GM10266 (cell line): ENCODE results near the gene RNF220.

Experiments
- DNase-seq: peaks from one replicate; pipeline ENCODE4 v3.0.0; 2012; ENCODE audit errors: extremely low spot score
- TF ChIP-seq, protein P1 (sequence below): IDR thresholded peaks from 2 replicates; pipeline ENCODE4 v1.5.1; 2012; ENCODE audit warnings: mild to moderate bottlenecking, low read depth; ENCODE audit not compliant: control insufficient read depth, insufficient read depth; ENCODE audit errors: missing control alignments

RNF220 gene

DNA sequence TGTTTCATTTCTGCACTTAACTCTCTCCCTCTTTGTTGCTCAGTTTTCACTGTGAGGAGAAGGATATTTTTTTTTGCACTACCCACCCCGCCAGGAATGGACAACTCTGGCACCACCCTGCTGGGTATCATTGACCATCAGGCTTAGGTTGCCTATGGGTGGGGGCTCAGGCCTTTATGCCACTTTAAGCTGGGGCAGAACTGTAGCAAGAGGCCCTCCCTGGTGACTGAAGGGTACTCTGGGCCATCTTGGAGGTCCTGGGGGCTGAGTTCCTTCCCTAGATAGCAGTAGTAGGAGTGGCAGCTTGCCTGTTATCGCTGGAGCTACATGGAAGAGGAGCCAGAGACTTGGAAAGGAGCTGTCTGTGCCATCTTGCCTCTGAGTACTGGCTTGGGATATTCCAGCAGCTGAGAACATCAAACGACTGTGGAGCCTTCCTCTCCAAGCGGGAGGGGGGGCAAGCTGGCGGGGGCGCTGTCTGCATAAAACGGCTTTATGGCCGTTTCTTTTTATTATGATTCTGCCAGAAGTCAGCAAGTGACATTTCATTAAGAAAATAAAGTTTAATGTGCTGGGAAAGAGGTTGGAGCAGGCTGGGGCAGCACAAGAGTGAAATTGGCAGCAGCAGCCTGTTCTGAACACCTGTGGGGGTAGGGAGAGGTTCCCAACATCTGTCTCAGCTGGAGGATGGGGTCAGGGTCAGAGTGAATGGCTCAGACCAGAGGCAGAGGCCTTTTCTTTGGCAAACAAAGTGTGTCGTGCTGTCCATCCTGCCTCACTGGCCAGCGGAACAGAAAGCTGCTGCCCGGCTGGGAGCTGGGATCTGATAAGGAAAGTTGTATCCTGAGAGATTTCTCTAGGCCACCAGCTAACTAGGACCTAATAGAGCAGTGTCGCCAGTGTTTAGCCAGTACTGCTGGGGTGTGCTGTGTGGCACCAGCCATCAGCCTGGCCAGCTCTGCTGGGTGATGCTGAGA is 236.4 kb downstream of the RNF220 start:
- DNase-seq = no peak
- TF ChIP-seq, protein P1, sequence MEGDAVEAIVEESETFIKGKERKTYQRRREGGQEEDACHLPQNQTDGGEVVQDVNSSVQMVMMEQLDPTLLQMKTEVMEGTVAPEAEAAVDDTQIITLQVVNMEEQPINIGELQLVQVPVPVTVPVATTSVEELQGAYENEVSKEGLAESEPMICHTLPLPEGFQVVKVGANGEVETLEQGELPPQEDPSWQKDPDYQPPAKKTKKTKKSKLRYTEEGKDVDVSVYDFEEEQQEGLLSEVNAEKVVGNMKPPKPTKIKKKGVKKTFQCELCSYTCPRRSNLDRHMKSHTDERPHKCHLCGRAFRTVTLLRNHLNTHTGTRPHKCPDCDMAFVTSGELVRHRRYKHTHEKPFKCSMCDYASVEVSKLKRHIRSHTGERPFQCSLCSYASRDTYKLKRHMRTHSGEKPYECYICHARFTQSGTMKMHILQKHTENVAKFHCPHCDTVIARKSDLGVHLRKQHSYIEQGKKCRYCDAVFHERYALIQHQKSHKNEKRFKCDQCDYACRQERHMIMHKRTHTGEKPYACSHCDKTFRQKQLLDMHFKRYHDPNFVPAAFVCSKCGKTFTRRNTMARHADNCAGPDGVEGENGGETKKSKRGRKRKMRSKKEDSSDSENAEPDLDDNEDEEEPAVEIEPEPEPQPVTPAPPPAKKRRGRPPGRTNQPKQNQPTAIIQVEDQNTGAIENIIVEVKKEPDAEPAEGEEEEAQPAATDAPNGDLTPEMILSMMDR = no peak

DNA sequence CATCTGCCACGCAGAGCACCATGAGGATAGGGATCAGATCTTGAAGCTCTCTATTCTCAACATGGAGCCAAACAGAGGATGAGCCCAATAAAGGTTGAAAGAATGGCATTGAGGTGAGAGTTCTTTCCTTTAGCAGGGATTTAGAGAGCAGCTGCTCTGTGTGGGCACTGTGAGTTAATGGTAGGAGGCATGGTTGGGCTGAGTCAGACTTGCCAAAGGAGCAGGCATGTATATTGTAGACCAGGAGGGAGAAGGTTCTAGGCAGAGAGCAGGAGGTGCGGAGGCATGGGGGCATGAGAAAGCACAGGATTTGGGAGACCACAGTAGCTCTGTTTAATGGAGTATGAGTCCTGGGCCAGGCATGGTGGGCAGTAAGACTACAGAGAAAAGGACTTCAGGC is 237.2 kb downstream of the RNF220 start:
- no peak for DNase-seq
- TF ChIP-seq, protein P1 = no peak

DNA sequence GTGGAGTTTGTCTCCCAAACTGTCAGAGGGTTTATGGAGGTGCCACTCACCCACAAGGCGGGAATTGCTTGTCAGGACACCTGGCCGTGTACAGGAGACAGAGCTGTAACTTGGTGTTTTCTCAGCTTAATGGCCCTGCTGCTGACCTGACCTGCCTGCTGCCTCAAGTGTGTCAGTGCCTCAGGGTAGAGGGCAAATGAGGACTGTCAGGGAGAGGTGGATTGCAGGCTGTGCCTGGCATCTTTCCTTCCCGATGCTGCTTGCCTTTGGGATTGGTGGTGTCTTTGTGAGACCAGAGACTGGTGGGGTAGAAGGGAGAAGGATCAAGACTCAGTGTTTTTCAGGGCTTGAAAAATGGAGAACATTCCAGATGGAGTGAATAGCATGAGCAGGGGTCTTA is 237.9 kb downstream of the RNF220 start:
- TF ChIP-seq, protein P1 = no peak
- DNase-seq = no peak

DNA sequence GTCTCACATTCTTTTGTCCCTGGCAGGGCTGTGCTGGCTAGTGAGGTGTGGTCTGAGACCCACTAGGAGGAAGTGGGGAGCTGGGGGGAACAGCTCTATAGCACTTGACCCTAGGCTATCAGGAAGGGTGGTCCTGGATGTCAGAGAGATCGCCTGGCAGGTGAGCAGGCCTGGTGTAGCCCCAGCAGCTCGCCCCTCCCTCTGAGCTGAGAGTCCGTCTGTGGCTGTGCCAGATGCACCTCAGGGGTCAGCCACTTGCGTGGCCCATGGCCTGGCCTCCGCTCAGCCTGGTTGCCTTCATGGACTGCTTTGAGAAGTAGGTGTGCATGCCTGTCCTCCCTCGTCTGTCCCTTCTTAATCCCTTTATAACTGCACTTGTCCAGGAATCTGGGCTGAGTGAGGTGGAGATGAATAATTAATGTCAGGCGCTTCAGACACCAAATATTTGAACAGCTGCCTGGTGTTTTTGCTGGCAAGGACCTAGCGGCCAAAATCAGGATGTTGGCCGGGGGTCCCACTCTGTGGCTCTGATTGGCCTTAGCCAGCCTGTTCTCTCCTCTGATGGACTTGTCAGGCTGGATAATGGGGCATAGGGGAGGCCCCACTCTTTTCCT is 238.8 kb downstream of the RNF220 start:
- DNase-seq = no peak
- TF ChIP-seq, protein P1 = no peak

DNA sequence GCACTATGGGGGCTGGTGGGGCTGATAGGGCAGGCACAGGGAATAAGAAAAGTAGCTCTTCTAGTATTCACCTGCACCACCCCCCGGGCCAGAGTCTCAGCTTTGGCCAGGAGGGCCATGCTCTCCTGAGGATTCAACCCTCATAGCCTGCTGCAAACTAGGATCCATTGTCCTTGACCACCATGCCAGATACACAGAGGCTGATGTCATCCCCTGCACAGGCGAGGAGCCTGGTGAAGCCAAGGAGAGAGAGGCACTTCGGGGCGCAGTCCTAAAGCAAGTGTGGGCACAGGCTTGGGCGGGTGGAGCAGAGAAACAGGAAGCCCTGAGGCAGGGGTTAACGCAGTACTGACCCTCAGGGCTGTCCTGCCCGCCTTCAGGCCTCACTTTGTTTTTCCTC is 239.8 kb downstream of the RNF220 start:
- TF ChIP-seq, protein P1 = no peak
- no peak for DNase-seq

DNA sequence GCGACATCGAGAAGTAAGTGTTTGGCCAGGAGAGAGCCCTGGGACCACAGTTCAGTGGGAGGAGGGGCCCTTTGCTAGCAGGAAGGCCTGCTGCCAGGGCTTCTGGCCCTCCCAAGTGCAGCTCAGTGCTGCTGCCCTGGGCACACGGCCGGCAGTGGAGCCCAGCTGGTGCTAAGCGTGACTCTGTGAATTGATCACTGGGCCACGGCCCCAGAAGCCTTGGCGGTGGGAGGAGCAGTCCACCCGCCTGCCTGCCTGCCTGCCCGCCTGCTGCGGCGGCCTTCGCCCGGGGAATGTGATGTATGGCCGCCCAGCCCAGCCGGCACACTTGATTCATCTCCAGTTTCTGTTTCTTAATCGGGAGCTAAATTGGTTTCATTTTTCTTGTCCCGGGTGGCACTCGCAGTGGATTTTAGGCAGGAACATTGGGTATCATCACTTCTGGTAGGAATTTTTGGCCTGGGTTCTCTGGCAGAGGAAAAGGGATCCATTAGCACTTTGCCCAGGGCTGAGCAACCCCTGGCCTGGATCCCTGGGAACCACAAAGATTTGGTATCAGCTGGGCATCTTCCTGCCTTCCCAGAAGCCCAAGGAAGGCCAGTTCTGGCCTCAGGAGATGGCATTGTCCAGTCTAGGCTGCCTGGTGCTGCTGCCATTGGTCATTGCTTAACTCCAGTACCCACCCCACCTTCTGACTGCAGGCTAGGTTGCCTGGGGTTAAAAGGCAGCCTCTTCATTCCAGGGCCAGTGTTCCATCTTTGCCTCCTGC is 240.6 kb downstream of the RNF220 start:
- TF ChIP-seq, protein P1 = no peak
- no peak for DNase-seq
